NCI-H510A (cell line): ENCODE data around the gene AFG1L.
A peak's percentile ranks its signal among the peaks of the same experiment; 100 is the strongest.
"Not testable (repeated sequence)": the region's sequence is repeated elsewhere in the genome, so short reads cannot be mapped to it uniquely, and the experiment has no call there.

Source experiments
- DNase-seq: peaks from one replicate; lab custom pipeline; 2025; lab: John Stamatoyannopoulos, UW

The AFG1L gene

GRCh38 chr6:108294727-108295625 lies at the start of gene AFG1L:
TSS of gene AFG1L (plus strand) at chr6:108295054. CDS start at chr6:108295080, 26 bp downstream.
- peak; percentile 24 for DNase-seq

- not testable (repeated sequence) for DNase-seq
Observed at GRCh38 chr6:108245095-108245494, 49.8 kb upstream of the AFG1L start.

DNA sequence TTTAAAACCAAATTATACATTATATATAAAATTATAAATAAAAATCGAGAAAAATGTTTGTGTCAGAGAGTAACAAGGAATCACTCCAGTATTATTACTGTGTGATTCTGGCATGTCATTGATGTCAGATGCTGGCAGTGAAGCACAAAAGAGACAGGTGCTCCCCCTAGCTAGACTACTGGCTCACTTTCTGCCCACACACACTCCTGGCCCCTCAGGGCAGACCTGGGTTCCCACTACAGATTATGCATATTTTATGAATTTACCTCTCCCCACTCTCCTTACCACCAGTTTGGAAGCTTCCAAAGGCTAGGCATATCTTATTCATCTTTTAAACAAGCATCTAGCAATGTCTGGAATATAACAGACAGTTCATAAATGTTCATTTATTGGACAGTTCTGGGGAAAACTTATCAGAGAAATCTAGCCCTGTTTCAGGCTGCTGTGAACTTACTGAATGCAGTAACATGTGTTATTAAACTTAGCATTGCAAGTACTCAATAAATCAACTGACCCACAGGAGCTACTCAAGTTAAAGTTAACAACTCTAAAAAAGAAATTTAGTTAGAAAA lies 46.8 kb upstream of the AFG1L start:
- no peak for DNase-seq

DNA sequence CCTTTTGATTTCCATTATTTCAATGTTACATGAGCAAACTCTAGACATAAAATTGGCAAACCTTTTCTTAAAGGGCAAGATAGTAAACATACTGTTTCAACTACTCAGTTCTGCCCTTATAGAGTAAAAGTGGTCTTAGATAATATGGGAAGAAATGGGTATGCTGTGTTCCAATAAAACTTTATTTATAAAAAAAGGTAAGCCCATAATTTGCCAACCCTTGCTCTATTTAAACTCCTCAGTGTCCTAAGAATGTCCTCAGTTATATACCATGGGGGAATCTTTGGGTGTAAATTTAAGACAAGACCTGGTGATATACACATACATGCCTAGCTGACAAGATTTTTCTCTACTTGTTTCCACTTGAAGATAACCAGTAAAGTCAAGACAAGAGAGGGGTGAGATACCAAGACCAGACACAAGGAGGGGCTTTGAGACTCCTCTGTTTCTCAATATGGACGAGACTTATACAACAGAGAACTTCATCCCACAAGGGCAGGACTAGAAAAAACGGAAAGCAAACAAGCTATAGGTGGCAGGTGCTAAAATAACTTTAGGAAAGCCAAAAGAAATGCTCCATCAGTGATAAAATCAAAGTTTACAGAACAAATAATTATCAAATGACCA lies 44.5 kb upstream of the AFG1L start:
- no peak for DNase-seq

DNA sequence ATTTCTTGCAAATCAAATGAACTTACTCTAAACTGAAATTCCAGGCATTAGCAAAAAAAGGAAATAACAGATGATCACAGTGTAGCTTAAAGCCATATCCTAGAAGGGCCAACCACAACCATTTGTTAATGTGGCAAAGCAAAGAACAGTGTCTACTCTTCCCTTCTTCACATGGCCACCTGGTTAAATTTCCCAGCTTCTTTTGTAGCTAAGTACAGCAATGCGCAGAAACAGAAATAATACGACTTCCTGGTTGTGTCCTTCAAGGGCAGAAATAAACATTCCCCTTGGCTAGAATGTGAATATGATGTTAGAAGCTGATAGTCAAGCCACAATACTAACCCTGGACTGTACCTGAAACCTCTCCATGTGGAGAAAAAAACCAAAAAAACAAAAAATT lies 43.6 kb upstream of the AFG1L start:
- DNase-seq: no peak

DNA sequence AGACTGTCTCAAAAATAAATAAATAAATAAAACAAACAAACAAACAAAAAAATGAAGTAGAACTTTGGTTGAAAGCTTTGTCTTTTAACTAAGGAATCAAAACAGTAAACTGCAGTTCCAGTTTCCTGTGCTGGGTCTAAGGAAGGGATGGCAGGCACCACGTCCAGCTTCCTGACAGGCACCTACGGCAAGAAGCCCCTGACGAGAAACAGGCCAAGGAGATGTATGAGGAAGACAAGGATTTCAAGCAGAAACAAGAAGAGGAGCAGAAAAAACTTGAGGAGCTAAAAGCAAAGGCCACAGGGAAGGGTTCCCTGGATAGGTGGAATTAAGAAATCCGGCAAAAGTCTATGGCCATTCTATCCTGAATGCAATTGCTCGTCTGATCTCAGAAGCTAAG lies 42.8 kb upstream of the AFG1L start:
- DNase-seq: no peak

- no peak for DNase-seq
Observed at GRCh38 chr6:108253241-108253640, 41.6 kb upstream of the AFG1L start.

GRCh38 chr6:108254433-108255410 lies 40.1 kb upstream of the AFG1L start:
- no peak for DNase-seq

- DNase-seq: no peak
Observed at GRCh38 chr6:108260126-108260808, 34.6 kb upstream of the AFG1L start.

DNA sequence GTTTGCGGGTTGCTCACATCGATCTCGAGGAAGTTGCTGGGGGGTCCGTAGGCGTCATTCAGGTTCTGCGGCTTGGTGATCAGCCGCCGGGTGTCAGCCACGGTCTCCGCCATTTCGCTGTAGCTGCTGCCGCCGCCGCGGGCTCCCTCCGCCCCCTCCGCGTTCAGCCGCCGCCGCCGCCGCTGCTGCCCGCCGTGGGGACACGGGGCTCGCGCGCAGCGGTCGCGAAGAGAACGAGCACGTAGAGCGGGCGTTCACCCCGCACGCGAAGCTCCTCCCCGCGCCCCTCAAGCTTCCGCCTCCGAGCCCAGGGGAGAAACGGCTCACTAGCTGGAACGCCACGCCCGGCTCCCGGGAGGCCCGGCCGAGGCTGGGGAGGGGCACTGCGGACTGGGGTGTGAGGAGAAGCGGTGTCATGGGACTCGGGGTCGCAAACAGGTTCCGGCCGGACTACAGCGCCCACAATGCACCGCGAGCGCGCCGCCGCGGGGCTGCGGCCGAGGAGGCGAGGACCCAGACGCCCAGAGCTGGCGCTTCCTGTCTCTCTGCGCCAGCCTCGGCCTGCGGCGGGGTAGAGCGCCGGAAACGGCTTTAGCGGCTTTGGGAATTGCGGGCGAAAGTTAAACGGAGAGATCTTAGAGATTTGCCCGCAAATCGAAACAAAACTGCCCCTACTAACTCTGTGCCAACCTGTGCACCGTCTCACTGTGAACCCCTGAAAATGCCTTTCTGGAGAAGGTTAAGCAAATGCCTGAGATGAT lies 33.9 kb upstream of the AFG1L start, which contains the start of gene SNX3:
Gene SNX3 (minus strand): TSS at position 232 of the 761 bp plus-strand sequence. CDS start 119 bp downstream, at position 113.
- peak; percentile 15 for DNase-seq

GRCh38 chr6:108263371-108263770 lies 31.5 kb upstream of the AFG1L start:
- DNase-seq: no peak

DNA sequence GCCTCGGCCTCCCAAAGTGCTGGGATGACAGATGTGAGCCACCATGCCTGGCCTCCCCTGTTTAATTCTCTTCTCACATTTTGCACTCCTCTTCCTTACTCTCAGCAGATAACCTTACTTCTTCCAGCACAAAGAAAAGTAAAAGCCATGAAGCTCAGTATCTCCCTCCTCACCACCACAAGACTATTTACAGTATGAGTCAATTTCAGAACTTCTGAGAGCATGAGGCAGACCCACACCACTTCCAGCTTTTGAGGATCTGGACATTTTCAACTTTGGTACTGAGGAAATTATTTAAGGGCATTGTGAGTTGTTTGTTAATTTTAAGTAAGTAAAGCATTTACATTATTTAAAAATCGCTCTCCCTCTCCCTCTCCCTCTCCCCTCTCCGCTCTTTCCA lies 26.0 kb upstream of the AFG1L start:
- DNase-seq: no peak

DNA sequence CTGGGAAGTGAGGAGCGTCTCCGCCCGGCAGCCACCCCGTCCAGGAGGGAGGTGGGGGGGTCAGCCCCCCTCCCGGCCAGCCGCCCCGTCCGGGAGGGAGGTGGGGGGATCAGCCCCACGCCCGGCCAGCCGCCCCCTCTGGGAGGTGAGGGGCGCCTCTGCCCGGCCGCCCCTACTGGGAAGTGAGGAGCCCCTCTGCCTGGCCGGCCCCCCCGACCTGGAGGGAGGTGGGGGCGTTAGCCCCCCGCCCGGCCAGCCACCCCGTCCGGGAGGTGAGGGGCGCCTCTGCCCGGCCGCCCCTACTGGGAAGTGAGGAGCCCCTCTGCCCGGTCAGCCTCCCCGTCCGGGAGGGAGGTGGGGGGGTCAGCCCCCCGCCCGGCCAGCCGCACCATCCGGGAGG lies 24.9 kb upstream of the AFG1L start:
- DNase-seq: not testable (repeated sequence)

GRCh38 chr6:108274546-108274945 lies 20.3 kb upstream of the AFG1L start:
- no peak for DNase-seq

GRCh38 chr6:108275976-108276375 lies 18.9 kb upstream of the AFG1L start:
- no peak for DNase-seq

DNA sequence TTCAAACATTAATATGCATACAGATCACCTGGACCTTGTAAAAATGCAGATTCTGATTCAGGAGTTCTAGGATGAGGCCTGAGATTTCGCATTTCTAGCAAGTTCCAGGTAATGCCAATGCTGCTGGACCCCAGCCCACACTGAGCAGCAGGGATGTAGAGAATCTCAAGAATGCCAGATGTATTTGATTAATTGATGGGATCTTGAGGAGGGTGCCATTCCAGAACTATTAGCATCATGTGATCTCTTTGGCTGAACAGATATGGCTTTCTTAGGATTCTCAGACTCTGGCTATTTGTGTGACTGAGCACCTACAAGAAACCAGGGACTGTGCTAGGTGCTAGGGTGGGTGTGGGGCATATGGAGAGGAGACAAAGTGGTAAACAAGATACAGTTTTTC lies 17.6 kb upstream of the AFG1L start:
- DNase-seq: no peak

DNA sequence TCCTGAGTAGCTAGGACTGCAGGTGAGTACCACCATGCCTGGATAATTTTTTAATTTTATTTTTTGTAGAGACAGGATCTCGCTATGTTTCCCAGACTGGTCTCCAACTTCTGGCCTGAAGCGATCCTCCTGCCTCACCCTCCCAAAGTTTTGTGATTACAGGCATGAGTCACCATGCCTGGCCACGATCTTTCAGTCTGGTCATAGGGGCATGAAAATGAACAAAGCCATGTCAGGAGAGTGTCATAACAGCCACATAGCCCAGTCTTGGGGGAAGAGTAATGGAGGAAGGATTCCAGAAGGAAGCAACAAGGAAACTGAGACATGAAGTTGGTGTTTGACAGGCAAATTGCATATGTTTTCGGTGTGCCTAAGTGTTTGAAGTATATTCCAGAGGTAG lies 17.0 kb upstream of the AFG1L start:
- DNase-seq: no peak

GRCh38 chr6:108285381-108285780 lies 9.5 kb upstream of the AFG1L start:
- DNase-seq: no peak

DNA sequence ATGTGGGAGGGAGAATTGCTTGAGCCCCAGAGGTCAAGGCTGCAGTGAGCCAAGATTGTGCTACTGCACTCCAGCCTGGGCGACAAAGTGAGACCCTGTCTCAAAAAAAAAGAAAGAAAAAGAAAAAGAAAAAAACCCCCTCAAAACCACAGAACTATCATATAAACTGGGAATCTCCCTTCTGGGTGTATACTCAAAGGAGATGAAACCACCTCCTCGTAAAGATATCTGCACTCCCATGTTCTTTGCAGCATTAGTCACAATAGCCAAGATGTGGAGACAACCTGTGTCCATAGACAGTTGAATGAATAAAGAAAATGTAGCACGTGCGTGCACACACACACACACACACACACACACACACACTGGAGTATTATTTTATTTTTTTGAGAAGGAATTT lies 8.5 kb upstream of the AFG1L start:
- DNase-seq: no peak

DNA sequence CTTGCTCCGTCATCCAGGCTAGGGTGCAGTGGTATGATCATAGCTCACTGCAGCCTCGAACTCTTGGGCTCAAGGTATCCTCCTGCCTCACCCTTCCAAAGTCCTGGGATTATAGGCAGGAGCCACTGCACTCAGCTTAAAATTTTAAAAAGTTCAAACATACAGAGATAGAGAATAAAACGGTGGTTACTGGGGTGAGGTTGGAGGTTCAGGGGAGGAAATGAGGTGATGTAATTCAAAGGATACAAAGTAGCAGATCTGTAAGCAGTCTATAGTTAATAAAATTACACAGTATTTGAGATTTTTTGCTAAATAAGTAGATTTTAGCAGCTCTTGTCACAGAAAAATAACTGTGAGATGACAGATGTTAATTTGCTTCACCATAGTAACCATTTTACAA lies 7.5 kb upstream of the AFG1L start:
- no peak for DNase-seq
